AG10803 (cell line): Measurements from ENCODE around the gene C3orf70.

Experiments used
- DNase-seq: peaks from one replicate; pipeline ENCODE4 v3.0.0; 2010; ENCODE audit warnings: low read depth
- H3K4me3 ChIP-seq: 2 replicates; pipeline ENCODE4 v1.5.1; 2011; ENCODE audit warnings: mild to moderate bottlenecking, low read length, control low read depth
- CTCF ChIP-seq: conservative IDR thresholded peaks from 2 replicates; pipeline ENCODE4 v1.5.1; 2011; ENCODE audit warnings: mild to moderate bottlenecking, low read length, control low read depth, inconsistent platforms

The C3orf70 gene

GRCh38 chr3:185084901-185085300, 68.0 kb downstream of the C3orf70 start:
- peak; percentile 72 for DNase-seq
- peak; percentile 54 for TF ChIP-seq CTCF
- H3K4me3 ChIP-seq: no peak overlapping the region

GRCh38 chr3:185084402-185084801, 68.5 kb downstream of the C3orf70 start:
- H3K4me3 ChIP-seq: no peak overlapping the region
- TF ChIP-seq CTCF: no peak
- no peak for DNase-seq

GRCh38 chr3:185082829-185083228, 70.0 kb downstream of the C3orf70 start:
- no peak overlapping the region for H3K4me3 ChIP-seq
- no peak for TF ChIP-seq CTCF

GRCh38 chr3:185082149-185082548, 70.7 kb downstream of the C3orf70 start:
- TF ChIP-seq CTCF: no peak
- no peak for DNase-seq
- no peak overlapping the region for H3K4me3 ChIP-seq

More at GRCh38 chr3:185082829-185083228, 70.0 kb downstream of the C3orf70 start:
- DNase-seq: no peak

- no peak for TF ChIP-seq CTCF
- no peak overlapping the region for H3K4me3 ChIP-seq
- peak; percentile 4 for DNase-seq
Observed at GRCh38 chr3:185081521-185081920, 71.3 kb downstream of the C3orf70 start.

- no peak for DNase-seq
- H3K4me3 ChIP-seq: no peak overlapping the region
- TF ChIP-seq CTCF: no peak
Observed at GRCh38 chr3:185079625-185080024, 73.2 kb downstream of the C3orf70 start.

GRCh38 chr3:185076219-185076618, 76.6 kb downstream of the C3orf70 start:
- DNase-seq: no peak
- TF ChIP-seq CTCF: no peak

More at GRCh38 chr3:185076219-185076618, 76.6 kb downstream of the C3orf70 start:
- H3K4me3 ChIP-seq: no peak overlapping the region
